Adrenal gland (tissue), 12 donors: ENCODE measurements around the gene EGR4. TPM values are rescaled to one million over a fixed set of nuclear protein-coding genes. Genes with fewer than 3 reads are reported as not detected.

Experiments used
- DNase-seq, 7 donors: peaks; one replicate each; pipeline ENCODE4 v3.0.0-alpha.2; 2019 to 2020
- H3K27ac ChIP-seq, 5 donors: fragments of 200-600 bp; sonication (generic) in 4 of 5; 1 replicate in 3 of 5; 2 replicates in 2 of 5; pipeline versions ENCODE4 v1.5.1 to v1.8.0; 2016 to 2020; ENCODE audit warnings: mild to moderate bottlenecking in 1 of 5
- H3K27me3 ChIP-seq: fragments of 200-600 bp; 2 replicates; pipeline ENCODE4 v1.8.0; 2021
- H3K36me3 ChIP-seq, 2 donors: fragments of 200-600 bp; replicated peaks in 1 of 2; 1 replicate in 1 of 2; 2 replicates in 1 of 2; pipeline versions ENCODE4 v1.5.1 to v1.8.0; 2018 to 2022
- H3K4me1 ChIP-seq, 2 donors: fragments of 200-600 bp; replicated peaks in 1 of 2; 1 replicate in 1 of 2; 2 replicates in 1 of 2; pipeline versions ENCODE4 v1.5.1 to v1.8.0; 2018 to 2021
- H3K4me3 ChIP-seq, 4 donors: fragments of 200-600 bp; sonication (generic) in 3 of 4; one replicate each; pipeline ENCODE4 v1.5.1; 2016 to 2018
- H3K9me3 ChIP-seq, 3 donors: fragments of 200-600 bp; sonication (generic) in 1 of 3; replicated peaks in 1 of 3; 1 replicate in 2 of 3; 2 replicates in 1 of 3; pipeline versions ENCODE4 v1.5.1 to v1.8.0; 2016 to 2021
- CTCF ChIP-seq, 6 experiments: fragments of 450-650 bp in 4 of 6; fragments of 200-600 bp in 2 of 6; sonication (generic) in 1 of 6; IDR thresholded peaks; 1 replicate in 5 of 6; 2 replicates in 1 of 6; pipeline versions ENCODE4 v1.5.1 to v1.8.0; 2016 to 2021; ENCODE audit warnings: antibody characterized with exemption in 6 of 6, mild to moderate bottlenecking in 2 of 6, moderate library complexity in 1 of 6
- POLR2A ChIP-seq, 2 donors: fragments of 450-650 bp; IDR thresholded peaks; one replicate each; pipeline ENCODE4 v1.6.1; 2017; ENCODE audit warnings: antibody characterized with exemption in 2 of 2, mild to moderate bottlenecking in 2 of 2, moderate library complexity in 1 of 2
- WGBS, 4 donors: extraction: QIAGEN DNeasy Blood & Tissue Kit in 2 of 4; methylation state at CpG; one replicate each; pipeline versions ENCODE4 v1.1.5 to v1.1.7; 2013 to 2017; 5-methylcytosine and 5-hydroxymethylcytosine counted together
- intact Hi-C, 2 donors: fragments of 100-400 bp; cut with DNase I; formaldehyde crosslinking; loops; one replicate each; pipeline versions ENCODE4 v1.14.1 to v1.15.0; 2022 to 2023
- polyA plus RNA-seq, 3 donors: library from polyadenylated mRNA; stranded (reverse); fragments of 200-250 nt in 2 of 3; fragments of 350-450 nt in 1 of 3; fragmentation: Illumina TruSeq in 1 of 3; extraction: RNeasy Lipid Tissue Mini Kit (QIAGEN cat#74804) in 1 of 3; gene quantifications; one replicate each; pipeline ENCODE4 v1.2.3, GENCODE V29; 2013 to 2014
- total RNA-seq, 9 donors: library from RNA; depleted of rRNA in 4 of 9; stranded (reverse); fragments of >200 nt in 4 of 9; fragments of 120-200 nt in 1 of 9; fragmentation: NEBNext Ultra II Directional in 1 of 9; extraction: Animal tissue kit (Norgen Biotek cat#: 25700) in 1 of 9; gene quantifications; one replicate each; pipeline versions ENCODE4 v1.1.0 to v1.2.4, GENCODE V29; 2013 to 2023
- donor health status: healthy with polysubstance abuse.
- donor health status: Bipolar disorder and iron deficiency.
- donor health status: DM: yes; HTN: yes; CAD: no.
- donor health status: DM: no; HTN: no; CAD: no.
- donor health status: DM: no; HTN: no; CAD: no.
- donor health status: DM: yes; HTN: yes; CAD: no.

Gene EGR4
- total and polyA plus RNA-seq, 12 donors: 0.20 to 0.32 (median 0.30) TPM; not detected in 9

GRCh38 chr2:73257425-73258125 is 35.8 kb downstream of the EGR4 start:
- Histone ChIP-seq H3K4me1 (peaks cover 17 to 19% of the 10 kb centered on the region in 2 donors), H3K27ac (no peak overlapping the region), H3K36me3 (peaks cover 0 to 16% of the 10 kb centered on the region in 2 donors), H3K27me3 (no peaks in the 10 kb centered on the region), H3K4me3 (no peak overlapping the region), H3K9me3 (no peaks in the 10 kb centered on the region)
- intact Hi-C loops: no loop called here
- WGBS, 4 donors: 60 to 72% (median 69%) methylated on average over 8 to 10 of the region's 10 CpGs
- peak in 2 of 7 donors; percentile 29 to 37 for DNase-seq
- TF ChIP-seq POLR2A (IDR thresholded peaks at IDR 0.05): no peak
- TF ChIP-seq CTCF (IDR thresholded peaks at IDR 0.05): no peak

GRCh38 chr2:73257021-73257420 is 36.3 kb downstream of the EGR4 start:
- H3K4me3 ChIP-seq: no peak overlapping the region

GRCh38 chr2:73256618-73256922 is 36.8 kb downstream of the EGR4 start:
- peaks cover 17 to 19% of the 10 kb centered on the region in 2 donors for H3K4me1 ChIP-seq
- 40 to 100% (median 74%) methylated on average over 1 of the region's 1 CpG for WGBS, 4 donors
- H3K27ac ChIP-seq: no peak overlapping the region
- H3K4me3 ChIP-seq: no peak overlapping the region
- intact Hi-C loops: no loop called here
- peaks cover 0 to 26% of the 10 kb centered on the region in 2 donors for H3K36me3 ChIP-seq
- TF ChIP-seq POLR2A (IDR thresholded peaks at IDR 0.05) (no peak), CTCF (IDR thresholded peaks at IDR 0.05) (no peak)
- no peaks in the 10 kb centered on the region for H3K9me3 ChIP-seq
- DNase-seq: no peak
- H3K27me3 ChIP-seq: no peaks in the 10 kb centered on the region

More at GRCh38 chr2:73257021-73257420, 36.3 kb downstream of the EGR4 start:
- Histone ChIP-seq H3K27me3 (no peaks in the 10 kb centered on the region), H3K9me3 (no peaks in the 10 kb centered on the region), H3K27ac (no peak overlapping the region), H3K4me1 (peaks cover 17 to 19% of the 10 kb centered on the region in 2 donors), H3K36me3 (peaks cover 0 to 21% of the 10 kb centered on the region in 2 donors)
- no peak for TF ChIP-seq CTCF (IDR thresholded peaks at IDR 0.05)
- TF ChIP-seq POLR2A (IDR thresholded peaks at IDR 0.05): no peak
- DNase-seq: no peak
- intact Hi-C loops: no loop called here
- WGBS, 4 donors: 88 to 100% (median 99%) methylated on average over 2 of the region's 2 CpGs

- 72 to 84% (median 78%) methylated on average over 4 to 5 of the region's 5 CpGs for WGBS, 4 donors
- no peak for TF ChIP-seq POLR2A (IDR thresholded peaks at IDR 0.05)
- TF ChIP-seq CTCF (IDR thresholded peaks at IDR 0.05): no peak
- intact Hi-C loops: no loop called here
- Histone ChIP-seq H3K27me3 (no peaks in the 10 kb centered on the region), H3K4me3 (no peak overlapping the region), H3K36me3 (peaks cover 0 to 31% of the 10 kb centered on the region in 2 donors), H3K9me3 (no peaks in the 10 kb centered on the region), H3K4me1 (peaks cover 17 to 20% of the 10 kb centered on the region in 2 donors), H3K27ac (no peak overlapping the region)
- no peak for DNase-seq
These were observed 37.3 kb downstream of the EGR4 start for GRCh38 chr2:73255907-73256617.
